DND-41 (cell line): ENCODE data around the gene RBMS1.

ENCODE experiments used
- ATAC-seq: fragments of 200-7000 bp; cut with Tn5 transposase; 3 replicates; pipeline ENCODE4 v1.9.1; 2021; ENCODE audit warnings: low read depth; ENCODE audit not compliant: insufficient read depth
- DNase-seq: peaks from one replicate; pipeline ENCODE4 v3.0.0-alpha.2; 2020
- H2AFZ ChIP-seq: 2 replicates; pipeline ENCODE4 v1.6.0; 2012; ENCODE audit warnings: low read depth, low read length
- H3K27ac ChIP-seq: 2 replicates; pipeline ENCODE4 v1.5.1; 2012; ENCODE audit warnings: low read length, inconsistent platforms
- H3K27me3 ChIP-seq: fragments of 200-600 bp; sonication (generic); 2 replicates; pipeline ENCODE4 v1.6.0; 2012; ENCODE audit warnings: low read length, mild to moderate bottlenecking, inconsistent platforms; ENCODE audit not compliant: insufficient read depth, poor library complexity
- H3K36me3 ChIP-seq: 2 replicates; pipeline ENCODE4 v1.5.1; 2012; ENCODE audit warnings: low read length, inconsistent platforms; ENCODE audit not compliant: insufficient read depth
- H3K4me1 ChIP-seq: 2 replicates; pipeline ENCODE4 v1.5.1; 2012; ENCODE audit warnings: mild to moderate bottlenecking, low read length; ENCODE audit not compliant: insufficient read depth
- H3K4me2 ChIP-seq: 2 replicates; pipeline ENCODE4 v1.6.0; 2012; ENCODE audit warnings: mild to moderate bottlenecking, moderate library complexity, low read length, inconsistent platforms; ENCODE audit not compliant: insufficient read depth
- H3K4me3 ChIP-seq, 2 experiments: fragments of 200-600 bp in 1 of 2; shearing (Covaris generic) in 1 of 2; 2 replicates each; pipeline ENCODE4 v1.5.1; 2012 to 2016; ENCODE audit warnings: inconsistent platforms in 2 of 2, low read length in 2 of 2, mild to moderate bottlenecking in 2 of 2, low read depth in 1 of 2, moderate library complexity in 1 of 2
- H3K79me2 ChIP-seq: 2 replicates; pipeline ENCODE4 v1.6.0; 2012; ENCODE audit warnings: low read length, inconsistent platforms; ENCODE audit not compliant: insufficient read depth
- H3K9ac ChIP-seq: 2 replicates; pipeline ENCODE4 v1.6.0; 2012; ENCODE audit warnings: low read depth, mild to moderate bottlenecking, inconsistent platforms, low read length, moderate library complexity
- H3K9me3 ChIP-seq: 2 replicates; pipeline ENCODE4 v1.5.1; 2012; ENCODE audit warnings: low read length, moderate library complexity, mild to moderate bottlenecking, inconsistent platforms; ENCODE audit not compliant: insufficient read depth, severe bottlenecking
- H4K20me1 ChIP-seq: 2 replicates; pipeline ENCODE4 v1.6.0; 2012; ENCODE audit warnings: low read length; ENCODE audit not compliant: insufficient read depth
- EZH2 ChIP-seq: IDR thresholded peaks from 3 replicates; pipeline ENCODE4 v1.6.1; 2012; ENCODE audit warnings: borderline replicate concordance, low read depth, mild to moderate bottlenecking, moderate library complexity, low read length, inconsistent platforms; ENCODE audit not compliant: severe bottlenecking
- TF ChIP-seq, protein P1 (sequence below): IDR thresholded peaks from 2 replicates; pipeline ENCODE4 v1.5.1; 2012; ENCODE audit warnings: borderline replicate concordance, low read length, moderate library complexity, mild to moderate bottlenecking; ENCODE audit not compliant: poor library complexity, severe bottlenecking; ENCODE audit errors: extremely low read depth

Gene RBMS1

DNA sequence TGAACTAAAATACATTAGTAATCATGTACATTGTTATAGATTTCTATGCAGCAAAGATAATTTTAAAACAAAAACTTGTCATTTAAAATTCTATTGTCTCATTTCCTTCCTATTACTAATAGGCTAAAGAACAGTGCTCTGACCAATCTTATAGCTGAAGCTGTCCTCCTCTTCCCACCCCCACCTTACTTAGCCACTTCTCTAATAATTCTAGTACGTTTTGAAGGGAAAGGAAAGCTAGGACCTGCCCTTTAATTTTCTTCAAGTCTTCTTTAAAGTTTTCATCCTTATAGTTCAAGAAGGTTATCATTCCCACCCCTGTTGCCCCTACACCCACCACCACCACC lies 121.6 kb downstream of the RBMS1 start:
- Histone ChIP-seq H3K4me2 (no peak overlapping the region), H3K4me3 (no peak overlapping the region), H4K20me1 (peaks cover 18% of the 10 kb centered on the region; the same call in 1 of the 2 replicates), H3K79me2 (peaks cover 77% of the 10 kb centered on the region), H3K36me3 (no peaks in the 10 kb centered on the region), H2AFZ (no peak overlapping the region), H3K4me1 (peaks cover 38% of the 10 kb centered on the region), H3K27ac (no peak overlapping the region; the same call in 1 of the 2 replicates), H3K9me3 (no peaks in the 10 kb centered on the region), H3K27me3 (no peaks in the 10 kb centered on the region), H3K9ac (no peak overlapping the region)
- no peak for DNase-seq
- ATAC-seq, result no peak
- TF ChIP-seq, protein P1, sequence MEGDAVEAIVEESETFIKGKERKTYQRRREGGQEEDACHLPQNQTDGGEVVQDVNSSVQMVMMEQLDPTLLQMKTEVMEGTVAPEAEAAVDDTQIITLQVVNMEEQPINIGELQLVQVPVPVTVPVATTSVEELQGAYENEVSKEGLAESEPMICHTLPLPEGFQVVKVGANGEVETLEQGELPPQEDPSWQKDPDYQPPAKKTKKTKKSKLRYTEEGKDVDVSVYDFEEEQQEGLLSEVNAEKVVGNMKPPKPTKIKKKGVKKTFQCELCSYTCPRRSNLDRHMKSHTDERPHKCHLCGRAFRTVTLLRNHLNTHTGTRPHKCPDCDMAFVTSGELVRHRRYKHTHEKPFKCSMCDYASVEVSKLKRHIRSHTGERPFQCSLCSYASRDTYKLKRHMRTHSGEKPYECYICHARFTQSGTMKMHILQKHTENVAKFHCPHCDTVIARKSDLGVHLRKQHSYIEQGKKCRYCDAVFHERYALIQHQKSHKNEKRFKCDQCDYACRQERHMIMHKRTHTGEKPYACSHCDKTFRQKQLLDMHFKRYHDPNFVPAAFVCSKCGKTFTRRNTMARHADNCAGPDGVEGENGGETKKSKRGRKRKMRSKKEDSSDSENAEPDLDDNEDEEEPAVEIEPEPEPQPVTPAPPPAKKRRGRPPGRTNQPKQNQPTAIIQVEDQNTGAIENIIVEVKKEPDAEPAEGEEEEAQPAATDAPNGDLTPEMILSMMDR, result no peak
- no peak for TF ChIP-seq EZH2

DNA sequence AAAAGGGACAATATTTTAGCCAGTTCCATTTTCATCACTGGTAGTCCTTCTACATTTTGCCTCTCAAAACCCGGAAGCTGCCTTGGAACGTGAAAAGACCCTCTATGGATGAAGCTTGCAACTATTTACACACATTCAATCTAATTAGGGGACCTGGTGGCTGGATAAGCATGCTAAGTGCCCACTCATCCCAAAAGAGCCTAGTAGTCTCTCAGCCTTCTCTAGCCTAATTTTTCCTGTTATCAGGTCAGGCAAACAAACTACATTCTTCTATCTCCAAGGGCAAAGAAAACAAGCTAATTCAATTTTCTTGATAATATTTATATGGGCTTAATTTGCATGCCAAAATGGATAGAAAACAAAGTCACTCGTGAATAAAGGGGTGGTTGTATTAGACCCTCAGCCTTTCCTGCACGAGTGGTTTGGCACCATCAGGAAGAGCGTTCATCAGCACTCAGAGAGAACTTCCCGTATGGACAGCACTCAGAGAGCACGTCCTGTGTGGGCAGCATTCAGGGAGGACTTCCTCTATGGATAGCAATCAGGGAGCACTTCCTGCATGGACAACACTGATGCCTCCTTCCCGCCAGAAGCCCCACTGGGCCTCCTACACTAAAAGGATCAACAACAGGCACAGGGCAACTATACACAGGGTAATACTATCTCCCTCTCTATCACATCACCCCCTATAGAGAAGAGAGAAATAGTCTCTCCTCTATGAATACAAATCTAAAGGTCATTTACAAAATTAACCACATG lies 122.2 kb downstream of the RBMS1 start:
- Histone ChIP-seq H3K9me3 (no peaks in the 10 kb centered on the region), H3K79me2 (peaks cover 73% of the 10 kb centered on the region)

DNA sequence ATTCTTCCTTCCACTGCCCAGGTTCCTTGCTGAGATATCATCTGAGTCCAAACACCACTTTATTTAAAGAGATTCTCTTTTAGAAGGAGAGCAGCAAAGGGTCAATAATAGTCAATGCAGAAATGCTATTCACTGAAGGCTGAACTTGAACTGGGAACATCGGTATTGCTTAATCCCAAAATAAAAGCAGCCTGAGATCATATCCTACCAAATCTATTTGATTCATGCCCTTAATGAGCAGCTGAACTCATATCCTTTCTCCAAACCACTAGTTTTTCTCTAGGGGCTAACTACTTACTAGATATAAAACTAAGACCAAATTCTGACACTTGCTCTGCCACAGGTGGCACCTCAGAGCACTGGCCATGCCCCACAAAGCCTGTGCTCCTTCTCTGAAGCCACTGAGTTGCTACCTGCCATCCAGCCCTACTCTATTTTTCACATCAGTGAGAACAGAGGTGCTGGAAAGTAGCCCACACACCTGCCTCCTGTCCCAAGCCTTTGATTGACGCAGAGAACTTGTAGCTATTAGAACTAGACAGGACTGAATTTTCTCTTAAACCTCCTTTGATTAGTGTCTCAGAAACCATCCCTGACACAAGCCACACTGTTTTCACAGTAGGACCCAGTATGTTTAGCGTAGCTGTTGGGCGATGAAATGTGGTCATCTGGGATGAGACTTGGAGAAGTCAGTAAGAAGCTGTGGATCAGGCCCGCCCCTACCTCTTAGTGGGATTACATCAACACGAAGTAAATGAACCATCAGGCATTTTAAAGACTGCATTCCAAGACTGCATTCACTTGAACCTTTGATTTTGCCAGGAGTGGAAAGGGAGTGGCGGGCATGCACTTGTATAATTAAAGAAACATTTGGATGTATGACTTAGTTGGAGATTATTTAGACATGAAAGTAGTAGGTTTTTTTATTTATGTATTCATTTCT lies 124.3 kb downstream of the RBMS1 start:
- Histone ChIP-seq H3K4me1 (peaks cover 19% of the 10 kb centered on the region), H3K9me3 (no peaks in the 10 kb centered on the region), H4K20me1 (peaks cover 21% of the 10 kb centered on the region; the same call in 1 of the 2 replicates), H3K4me3 (no peak overlapping the region), H3K36me3 (peaks cover 14% of the 10 kb centered on the region), H3K27me3 (no peaks in the 10 kb centered on the region), H3K27ac (no peak overlapping the region), H3K4me2 (no peak overlapping the region), H3K9ac (no peak overlapping the region), H3K79me2 (peaks cover 59% of the 10 kb centered on the region), H2AFZ (no peak overlapping the region)
- ATAC-seq (no peak), DNase-seq (no peak)
- no peak for TF ChIP-seq EZH2
- TF ChIP-seq, protein P1, result no peak

More for the DNA sequence above, 122.2 kb downstream of the RBMS1 start:
- no peak for DNase-seq
- TF ChIP-seq, protein P1, result no peak
- TF ChIP-seq EZH2, result no peak
- peaks cover 3% of the 10 kb centered on the region; the same call in 1 of the 2 replicates for H3K36me3 ChIP-seq
- no peak for ATAC-seq
- peaks cover 32% of the 10 kb centered on the region for H3K4me1 ChIP-seq
- H2AFZ ChIP-seq, result no peak overlapping the region
- H3K27ac ChIP-seq, result peak overlapping the region; percentile 14; the same call in 1 of the 2 replicates
- no peak overlapping the region for H3K4me2 ChIP-seq
- H3K4me3 ChIP-seq, result no peak overlapping the region
- H3K27me3 ChIP-seq, result no peaks in the 10 kb centered on the region
- H3K9ac ChIP-seq, result no peak overlapping the region
- H4K20me1 ChIP-seq, result peaks cover 20% of the 10 kb centered on the region; the same call in 1 of the 2 replicates
